ENCODE results near the gene TIA1.

TIA1 gene

DNA sequence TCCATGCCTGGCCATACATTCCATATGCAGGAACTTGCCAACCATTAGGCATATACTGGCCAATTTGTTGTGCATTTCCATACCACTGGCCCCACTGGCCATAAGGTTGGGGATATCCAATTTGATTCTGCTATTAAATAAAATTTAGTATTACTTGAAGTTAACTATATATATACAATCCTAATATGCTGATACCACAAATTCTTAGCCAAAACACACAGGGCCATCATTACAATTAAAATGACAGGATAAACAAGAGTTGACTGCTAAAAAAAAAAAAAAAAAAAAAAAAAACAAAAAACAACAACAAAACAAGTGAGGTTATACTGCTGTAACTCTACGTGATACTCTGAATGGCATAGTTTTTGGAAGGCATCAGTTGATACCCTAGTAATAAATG, 34.1 kb downstream of the TIA1 start:
- TF ChIP-seq, protein P1, sequence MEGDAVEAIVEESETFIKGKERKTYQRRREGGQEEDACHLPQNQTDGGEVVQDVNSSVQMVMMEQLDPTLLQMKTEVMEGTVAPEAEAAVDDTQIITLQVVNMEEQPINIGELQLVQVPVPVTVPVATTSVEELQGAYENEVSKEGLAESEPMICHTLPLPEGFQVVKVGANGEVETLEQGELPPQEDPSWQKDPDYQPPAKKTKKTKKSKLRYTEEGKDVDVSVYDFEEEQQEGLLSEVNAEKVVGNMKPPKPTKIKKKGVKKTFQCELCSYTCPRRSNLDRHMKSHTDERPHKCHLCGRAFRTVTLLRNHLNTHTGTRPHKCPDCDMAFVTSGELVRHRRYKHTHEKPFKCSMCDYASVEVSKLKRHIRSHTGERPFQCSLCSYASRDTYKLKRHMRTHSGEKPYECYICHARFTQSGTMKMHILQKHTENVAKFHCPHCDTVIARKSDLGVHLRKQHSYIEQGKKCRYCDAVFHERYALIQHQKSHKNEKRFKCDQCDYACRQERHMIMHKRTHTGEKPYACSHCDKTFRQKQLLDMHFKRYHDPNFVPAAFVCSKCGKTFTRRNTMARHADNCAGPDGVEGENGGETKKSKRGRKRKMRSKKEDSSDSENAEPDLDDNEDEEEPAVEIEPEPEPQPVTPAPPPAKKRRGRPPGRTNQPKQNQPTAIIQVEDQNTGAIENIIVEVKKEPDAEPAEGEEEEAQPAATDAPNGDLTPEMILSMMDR (IDR thresholded peaks at IDR 0.05; ENCODE audit: low read depth, low read length): no peak
- H3K4me3 ChIP-seq (replicated peaks in 1 of 2; ENCODE audit: low read depth in 2 of 2, low read length in 2 of 2): no peak overlapping the region
- no peak for DNase-seq (ENCODE audit: low read depth in 2 of 2)

DNA sequence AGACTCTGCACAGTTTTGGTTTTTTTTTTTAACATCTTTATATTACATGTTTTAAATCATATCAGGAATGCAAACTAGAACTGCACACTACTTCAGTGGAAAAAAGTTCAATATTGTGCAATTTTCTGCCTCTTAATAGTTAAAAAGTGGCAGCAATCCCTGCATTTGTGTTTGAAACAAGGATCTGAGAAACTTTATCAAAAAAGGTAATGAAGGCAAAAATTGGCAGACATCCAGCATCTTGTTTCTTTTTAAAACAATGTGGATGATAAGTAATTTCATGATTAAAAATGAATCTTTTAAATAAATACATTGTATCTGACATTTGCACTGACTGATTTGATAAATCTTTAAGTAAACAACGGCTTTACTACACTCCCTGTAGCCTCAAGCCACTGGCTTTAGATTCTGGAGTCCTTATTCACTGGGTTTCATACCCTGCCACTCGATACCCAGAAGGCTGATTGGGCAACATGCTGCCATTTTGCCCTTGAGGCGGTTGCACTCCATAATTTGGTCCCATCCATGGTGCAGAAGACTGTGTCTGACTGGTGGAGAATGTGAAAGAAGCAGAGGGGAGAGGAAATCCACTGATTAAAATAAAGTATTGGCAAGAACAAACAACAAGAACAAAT, 36.0 kb downstream of the TIA1 start:
- H3K4me3 ChIP-seq (replicated peaks in 1 of 2; ENCODE audit: low read depth in 2 of 2, low read length in 2 of 2): no peak overlapping the region
- TF ChIP-seq, protein P1 (IDR thresholded peaks at IDR 0.05; ENCODE audit: low read depth, low read length): no peak
- peak; percentile 13 to 30 for DNase-seq (ENCODE audit: low read depth in 2 of 2)

DNA sequence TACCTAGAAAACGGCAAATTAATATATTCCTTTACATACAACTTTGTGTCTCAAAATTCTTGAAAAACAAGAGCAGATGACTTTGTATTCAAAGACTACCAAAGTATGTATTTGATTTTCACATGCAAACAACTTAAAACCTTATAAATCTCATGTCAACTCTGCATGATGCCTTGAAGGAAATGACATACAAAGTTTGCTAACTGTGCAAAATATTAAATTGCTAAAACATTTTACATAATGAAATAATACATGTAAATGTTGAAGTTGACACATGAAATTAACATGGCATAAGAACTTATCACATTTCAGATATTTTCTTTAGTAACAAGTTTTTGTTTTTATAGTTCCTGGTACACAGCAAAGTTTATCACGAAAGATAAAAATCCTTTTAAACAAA, 36.8 kb downstream of the TIA1 start:
- TF ChIP-seq, protein P1 (IDR thresholded peaks at IDR 0.05; ENCODE audit: low read depth, low read length): no peak
- no peak for DNase-seq (ENCODE audit: low read depth in 2 of 2)
- H3K4me3 ChIP-seq (replicated peaks in 1 of 2; ENCODE audit: low read depth in 2 of 2, low read length in 2 of 2): no peak overlapping the region

DNA sequence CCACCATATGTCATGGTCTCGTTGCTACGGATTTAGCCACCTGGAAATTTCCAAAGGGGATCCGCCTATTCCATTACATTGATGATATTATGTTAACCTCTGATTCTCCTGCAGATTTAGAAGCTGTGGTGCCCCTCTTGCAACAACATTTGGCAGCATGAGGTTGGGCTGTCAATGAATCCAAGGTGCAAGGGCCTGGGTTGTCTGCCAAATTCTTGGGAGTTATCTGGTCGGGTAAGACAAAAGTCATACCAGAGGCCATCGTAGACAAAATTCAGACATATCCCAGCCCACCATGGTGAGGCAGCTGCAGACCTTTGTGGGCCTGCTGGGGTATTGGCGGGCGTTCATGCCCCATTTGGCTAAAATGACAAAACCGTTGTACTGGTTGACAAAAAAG, 44.0 kb downstream of the TIA1 start:
- no peak for DNase-seq (ENCODE audit: low read depth in 2 of 2)
- TF ChIP-seq, protein P1 (IDR thresholded peaks at IDR 0.05; ENCODE audit: low read depth, low read length): no peak
- no peak overlapping the region for H3K4me3 ChIP-seq (replicated peaks in 1 of 2; ENCODE audit: low read depth in 2 of 2, low read length in 2 of 2)

DNA sequence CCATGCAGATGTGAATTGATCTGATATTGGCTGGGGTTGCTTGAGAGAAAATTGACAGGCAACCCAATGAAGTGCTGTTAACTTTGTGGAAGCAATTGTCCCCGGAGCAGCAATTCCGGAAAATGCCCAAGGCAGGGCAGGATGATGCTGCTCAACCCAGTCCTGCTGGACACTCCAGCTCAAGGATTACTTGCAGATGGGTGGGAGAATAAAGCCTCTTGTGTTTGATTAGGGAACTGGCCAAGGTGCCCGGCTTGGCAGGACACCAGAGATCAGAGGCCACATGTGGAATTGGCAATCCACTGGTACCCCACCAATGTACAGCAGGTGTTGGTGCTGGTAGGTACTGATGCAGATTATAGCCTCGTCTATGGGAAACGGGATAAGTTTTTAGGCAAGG, 45.3 kb downstream of the TIA1 start:
- no peak overlapping the region for H3K4me3 ChIP-seq (replicated peaks in 1 of 2; ENCODE audit: low read depth in 2 of 2, low read length in 2 of 2)
- TF ChIP-seq, protein P1 (IDR thresholded peaks at IDR 0.05; ENCODE audit: low read depth, low read length): no peak
- DNase-seq (ENCODE audit: low read depth in 2 of 2): no peak

DNA sequence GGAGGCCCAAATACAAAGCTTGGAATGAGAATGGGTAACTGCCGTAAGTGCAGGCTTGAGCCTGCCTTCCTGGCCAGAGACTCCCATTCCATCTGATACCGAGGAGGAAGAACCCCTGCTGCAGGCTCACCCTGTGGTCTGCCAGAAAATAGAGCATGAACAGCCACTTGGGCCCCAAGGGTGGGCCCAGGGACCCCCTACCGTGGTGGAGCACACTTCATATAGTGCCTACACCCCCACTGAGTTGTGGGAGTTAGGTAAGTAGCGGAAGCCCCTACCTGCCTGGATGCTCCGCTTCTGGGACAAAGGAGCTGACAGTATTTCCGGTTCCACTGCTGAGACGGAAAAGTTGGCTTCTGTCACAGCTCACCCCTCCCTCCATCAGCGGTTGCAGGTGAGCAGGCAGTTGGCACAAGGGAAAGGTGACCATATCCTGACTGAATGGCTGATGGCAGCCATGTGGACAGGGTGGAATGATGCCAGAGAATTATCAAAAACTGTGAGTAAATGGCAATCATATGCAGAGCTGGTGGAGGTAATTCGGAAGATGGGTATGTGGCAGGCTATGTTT, 46.1 kb downstream of the TIA1 start:
- no peak for DNase-seq (ENCODE audit: low read depth in 2 of 2)
- H3K4me3 ChIP-seq (replicated peaks in 1 of 2; ENCODE audit: low read depth in 2 of 2, low read length in 2 of 2): no peak overlapping the region
- TF ChIP-seq, protein P1 (IDR thresholded peaks at IDR 0.05; ENCODE audit: low read depth, low read length): no peak

DNA sequence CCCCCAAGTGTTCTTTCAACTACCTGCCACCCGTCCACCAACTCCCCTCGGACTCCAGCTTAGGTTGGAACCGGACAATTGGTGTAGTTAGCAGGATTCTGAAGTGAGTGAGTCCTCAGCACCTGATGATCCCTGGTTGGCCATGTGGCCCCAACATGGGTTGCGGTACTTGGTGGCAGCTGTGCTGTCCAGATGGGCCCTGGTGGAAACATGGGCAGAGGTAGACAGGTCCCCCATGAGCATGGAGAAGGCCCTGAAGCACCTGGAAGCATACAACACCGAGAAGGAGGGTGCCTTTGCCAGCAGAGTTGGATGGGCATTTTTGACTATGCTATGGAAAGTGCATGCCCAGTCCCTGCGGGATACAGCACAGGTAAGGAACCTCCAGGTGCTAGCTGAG, 46.6 kb downstream of the TIA1 start:
- TF ChIP-seq, protein P1 (IDR thresholded peaks at IDR 0.05; ENCODE audit: low read depth, low read length): no peak
- H3K4me3 ChIP-seq (replicated peaks in 1 of 2; ENCODE audit: low read depth in 2 of 2, low read length in 2 of 2): no peak overlapping the region
- no peak for DNase-seq (ENCODE audit: low read depth in 2 of 2)

All from cardiac fibroblast (primary cell).